K562 (cell line): ENCODE measurements around the gene GNAI1. TPM values are rescaled to one million over a fixed set of nuclear protein-coding genes. Genes with fewer than 3 reads are reported as not detected.

ENCODE experiments used
- ATAC-seq: fragments of 200-7000 bp; cut with Tn5 transposase; 3 replicates; pipeline ENCODE4 v1.9.1; 2020; ENCODE audit warnings: moderate library complexity
- BruUV-seq: library from RNA; stranded (reverse); fragments of 400-500 nt; replicated peaks from 2 replicates; lab custom pipeline; 2021; lab: Mats Ljungman, UMichigan
- CTCF ChIA-PET: fragments of 300-600 bp; formaldehyde crosslinking; extraction: SDS; loops from one replicate; lab custom pipeline; 2021; ENCODE audit warnings: low intra/inter-chr PET ratio; lab: Yijun Ruan, JAX
- POLR2A ChIA-PET: fragments of 300-600, 350-650 bp; sonication (Branson Sonifier 250); formaldehyde crosslinking; extraction: SDS; loops from one replicate; lab custom pipeline; 2021; ENCODE audit warnings: antibody characterized with exemption, inconsistent platforms; lab: Yijun Ruan, JAX
- DNase-seq, 4 experiments: peaks; one replicate each; pipeline versions ENCODE4 v3.0.0 to v3.0.0-alpha.2; 2011 to 2018; ENCODE audit warnings: low spot score in 3 of 4, mixed read lengths in 3 of 4; ENCODE audit errors: extremely low read depth in 1 of 4
- FAIRE-seq: peaks from 2 replicates; lab custom pipeline; 2011; peaks lifted over from hg19 to GRCh38; lab: Jason Lieb, UNC
- H2AFZ ChIP-seq: 2 replicates; pipeline ENCODE4 v1.6.0; 2011; ENCODE audit warnings: low read depth, low read length, control low read depth, inconsistent platforms
- H3K27ac ChIP-seq: fragments of 200-600 bp; 3 replicates; pipeline ENCODE4 v1.8.0; 2011; ENCODE audit warnings: low read depth, mild to moderate bottlenecking, control low read depth, inconsistent platforms, low read length, moderate library complexity, mixed read lengths; ENCODE audit errors: extremely low read depth
- H3K27me3 ChIP-seq, 2 experiments: fragments of 300-600 bp in 1 of 2; 2 replicates in 1 of 2; 3 replicates in 1 of 2; pipeline versions ENCODE4 v1.6.0 to v1.8.0; 2011; ENCODE audit warnings: inconsistent platforms in 2 of 2, low read length in 2 of 2, mild to moderate bottlenecking in 1 of 2, mixed read lengths in 1 of 2, moderate library complexity in 1 of 2; ENCODE audit not compliant: control insufficient read depth in 2 of 2, insufficient read depth in 2 of 2
- H3K36me3 ChIP-seq: fragments of 300-600 bp; 3 replicates; pipeline ENCODE4 v1.8.0; 2011; ENCODE audit warnings: mild to moderate bottlenecking, low read length, inconsistent platforms; ENCODE audit not compliant: control insufficient read depth, insufficient read depth
- H3K4me1 ChIP-seq, 2 experiments: fragments of 200-600 bp in 1 of 2; replicated peaks in 1 of 2; 2 replicates in 1 of 2; 3 replicates in 1 of 2; pipeline versions ENCODE4 v1.5.1 to v1.8.0; 2011; ENCODE audit warnings: inconsistent platforms in 2 of 2, low read length in 2 of 2, mild to moderate bottlenecking in 1 of 2, mixed read lengths in 1 of 2, moderate library complexity in 1 of 2; ENCODE audit not compliant: control insufficient read depth in 2 of 2, insufficient read depth in 2 of 2
- H3K4me2 ChIP-seq: 2 replicates; pipeline ENCODE4 v1.6.1; 2011; ENCODE audit warnings: low read length, control low read depth, inconsistent platforms, mixed read lengths; ENCODE audit not compliant: insufficient read depth
- H3K4me3 ChIP-seq: fragments of 200-600 bp; sonication (generic), shearing (Covaris generic); 2 replicates; pipeline ENCODE4 v1.5.1; 2016; ENCODE audit warnings: control low read depth, inconsistent platforms
- H3K79me2 ChIP-seq: fragments of 200-600 bp; 3 replicates; pipeline ENCODE4 v1.8.0; 2011; ENCODE audit warnings: low read length, inconsistent platforms; ENCODE audit not compliant: control insufficient read depth, insufficient read depth
- H3K9ac ChIP-seq, 2 experiments: 2 replicates each; pipeline versions ENCODE4 v1.6.0 to v1.6.1; 2011; ENCODE audit warnings: low read depth in 2 of 2, low read length in 2 of 2, control low read depth in 1 of 2, inconsistent platforms in 1 of 2, mild to moderate bottlenecking in 1 of 2, mixed read lengths in 1 of 2; ENCODE audit not compliant: insufficient read depth in 1 of 2
- H3K9me1 ChIP-seq: one replicate; pipeline ENCODE4 v1.6.0; 2011; ENCODE audit warnings: inconsistent platforms, mild to moderate bottlenecking, low read length, moderate library complexity; ENCODE audit not compliant: control insufficient read depth, insufficient read depth
- H3K9me3 ChIP-seq: replicated peaks from 2 replicates; pipeline ENCODE4 v1.5.1; 2011; ENCODE audit warnings: low read depth, low read length, inconsistent platforms; ENCODE audit not compliant: control insufficient read depth, insufficient read depth
- H4K20me1 ChIP-seq: replicated peaks from 2 replicates; pipeline ENCODE4 v1.6.1; 2011; ENCODE audit warnings: low read length, inconsistent platforms, mixed read lengths; ENCODE audit not compliant: control insufficient read depth, insufficient read depth
- BHLHE40 ChIP-seq: IDR thresholded peaks from 2 replicates; pipeline ENCODE4 v1.6.1; 2011; ENCODE audit warnings: low read length, improper control_type of control experiment
- RBM17 ChIP-seq: fragments of 200-400 bp; formaldehyde crosslinking; IDR thresholded peaks from 2 replicates; pipeline ENCODE4 v1.6.1; 2017; ENCODE audit warnings: low read depth, mild to moderate bottlenecking, low read length, borderline replicate concordance
- SMAD1 ChIP-seq: fragments of 150-350 bp; IDR thresholded peaks from 2 replicates; pipeline ENCODE4 v1.6.1; 2014; ENCODE audit warnings: low read length, low read depth; ENCODE audit not compliant: partially characterized antibody
- ZNF707 ChIP-seq: fragments of 250-450 bp; sonication (Bioruptor Pico); conservative IDR thresholded peaks from 2 replicates; pipeline ENCODE4 v1.8.0; 2022; ENCODE audit warnings: inconsistent platforms, mild to moderate bottlenecking, moderate library complexity
- WGBS: fragments of 100-300 bp; shearing (Covaris generic); methylation state at CpG from one replicate; pipeline ENCODE4 v1.1.6; 2016; ENCODE audit warnings: low coverage, mixed read lengths; ENCODE audit not compliant: insufficient coverage; ENCODE audit errors: missing lambda C conversion rate; 5-methylcytosine and 5-hydroxymethylcytosine counted together
- in situ Hi-C: fragments of 300-500 bp; cut with MboI; formaldehyde crosslinking; loops from 4 replicates; pipeline ENCODE4 v1.15.0; 2018; ENCODE audit warnings: inconsistent platforms, mixed read lengths
- intact Hi-C: fragments of 100-400 bp; cut with micrococcal nuclease; formaldehyde crosslinking; loops from 2 replicates; pipeline ENCODE4 v1.14.2; 2022
- polyA plus RNA-seq, 8 experiments: library from polyadenylated mRNA; depleted of rRNA in 4 of 8; stranded (reverse) in 5 of 8; unstranded in 3 of 8; fragments of >200 nt; fragmentation: Nextera tagmentation in 2 of 8; fragmentation: Illumina TruSeq in 1 of 8; extraction: Ambion mirVana in 2 of 8; extraction: Trizol in 1 of 8; gene quantifications; 2 replicates each; pipeline versions ENCODE4 v1.2.1 to v1.2.3, GENCODE V29; 2011 to 2014; ENCODE audit warnings: inconsistent platforms in 1 of 8, missing spikeins in 1 of 8
- total RNA-seq, 7 experiments: library from RNA; depleted of rRNA in 6 of 7; stranded (reverse); fragments of >200 nt in 6 of 7; fragmentation: Illumina TruSeq in 2 of 7; extraction: Trizol in 2 of 7; gene quantifications; 2 replicates each; pipeline versions ENCODE4 v1.2.1 to v1.2.3, GENCODE V29; 2011 to 2021; ENCODE audit warnings: low replicate concordance in 1 of 7
- TF ChIP-seq, protein P1 (sequence below): IDR thresholded peaks from 2 replicates; pipeline ENCODE4 v1.6.1; 2011; ENCODE audit warnings: borderline replicate concordance, low read depth, mild to moderate bottlenecking, moderate library complexity, low read length; ENCODE audit not compliant: insufficient read depth, poor library complexity, severe bottlenecking

Gene GNAI1
- total and polyA plus RNA-seq, 9 of the 15 experiments (the other 6 are each of a cell fraction or from before 2014, with no cell fraction given): 0.03 to 0.13 (median 0.08) TPM; not detected in 6

DNA sequence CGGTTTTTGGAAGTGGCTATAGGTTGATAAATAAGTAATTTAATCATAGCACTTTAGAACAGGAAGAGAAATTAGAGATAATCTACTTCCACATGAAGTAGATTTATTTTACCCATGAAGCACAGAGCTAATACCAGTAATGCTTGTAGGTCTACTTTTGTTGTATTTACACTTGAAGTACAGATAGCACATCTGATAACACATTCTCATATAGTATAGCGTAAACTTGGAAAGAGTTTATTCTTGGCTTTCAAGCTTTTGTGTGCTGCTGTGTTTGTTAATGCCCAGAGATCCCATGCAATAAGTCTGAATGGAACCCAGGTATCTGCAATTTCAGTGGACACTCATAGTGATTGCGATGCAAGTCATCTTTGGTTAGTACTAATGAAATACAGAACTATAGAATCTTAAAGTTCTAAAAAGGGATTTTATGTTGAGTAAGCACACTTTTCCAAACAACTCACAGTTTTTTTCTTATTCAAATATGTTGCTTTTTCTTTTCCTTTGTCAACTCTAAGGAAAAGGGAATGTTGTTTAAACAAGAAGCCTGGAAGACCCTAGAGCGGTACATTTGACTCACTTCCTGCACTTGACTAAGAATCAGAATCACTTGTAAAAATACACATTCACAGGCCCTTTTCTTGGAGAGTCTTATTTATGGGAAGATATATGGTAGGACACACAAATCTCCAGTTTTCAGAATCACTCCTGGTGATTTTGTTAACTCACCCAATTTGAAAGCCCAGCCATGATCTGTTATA, 105.8 kb downstream of the GNAI1 start:
- POLR2A ChIA-PET: no interaction called here
- 2% methylated on average over 4 of the region's 4 CpGs for WGBS

DNA sequence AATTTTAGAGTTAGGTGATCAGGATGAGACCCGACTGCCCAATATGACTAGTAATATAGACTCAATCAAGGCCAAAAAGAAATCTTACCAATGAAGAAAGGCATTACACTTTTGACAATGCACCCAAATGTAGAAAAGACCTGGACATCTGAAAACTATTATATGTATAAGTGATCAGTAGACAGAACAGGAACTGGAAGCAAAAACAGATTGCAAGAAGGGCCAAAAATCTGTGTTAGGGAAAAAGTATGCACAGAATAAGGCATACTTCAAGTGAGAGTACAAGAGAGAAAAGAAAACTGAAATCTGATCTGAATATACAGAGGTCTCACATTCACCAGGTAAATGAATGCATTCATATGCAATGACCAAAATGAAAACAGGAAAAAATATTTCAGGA, 107.0 kb downstream of the GNAI1 start:
- H4K20me1 ChIP-seq: no peaks in the 10 kb centered on the region
- no peaks in the 10 kb centered on the region for H3K27me3 ChIP-seq
- peaks cover 2% of the 10 kb centered on the region for H3K9me3 ChIP-seq
- H3K4me2 ChIP-seq: no peak overlapping the region
- no peak overlapping the region for H3K27ac ChIP-seq
- ChIA-PET CTCF (no interaction called here), POLR2A (no interaction called here)
- in situ Hi-C loops (no loop called here), intact Hi-C loops (no loop called here)
- no peaks in the 10 kb centered on the region for H3K79me2 ChIP-seq
- H3K9me1 ChIP-seq: no peaks in the 10 kb centered on the region
- no peak for DNase-seq
- no peaks in the 10 kb centered on the region for H3K4me1 ChIP-seq
- WGBS: 0% methylated on average over 1 of the region's 1 CpG
- no peak for FAIRE-seq
- H3K4me3 ChIP-seq: no peak overlapping the region
- no peaks in the 10 kb centered on the region for H3K36me3 ChIP-seq
- no TSS peak for BruUV-seq
- H3K9ac ChIP-seq: no peak overlapping the region
- ATAC-seq: no peak
- no peak overlapping the region for H2AFZ ChIP-seq
- TF ChIP-seq RBM17 (no peak), BHLHE40 (no peak), ZNF707 (no peak)
- TF ChIP-seq, protein P1, sequence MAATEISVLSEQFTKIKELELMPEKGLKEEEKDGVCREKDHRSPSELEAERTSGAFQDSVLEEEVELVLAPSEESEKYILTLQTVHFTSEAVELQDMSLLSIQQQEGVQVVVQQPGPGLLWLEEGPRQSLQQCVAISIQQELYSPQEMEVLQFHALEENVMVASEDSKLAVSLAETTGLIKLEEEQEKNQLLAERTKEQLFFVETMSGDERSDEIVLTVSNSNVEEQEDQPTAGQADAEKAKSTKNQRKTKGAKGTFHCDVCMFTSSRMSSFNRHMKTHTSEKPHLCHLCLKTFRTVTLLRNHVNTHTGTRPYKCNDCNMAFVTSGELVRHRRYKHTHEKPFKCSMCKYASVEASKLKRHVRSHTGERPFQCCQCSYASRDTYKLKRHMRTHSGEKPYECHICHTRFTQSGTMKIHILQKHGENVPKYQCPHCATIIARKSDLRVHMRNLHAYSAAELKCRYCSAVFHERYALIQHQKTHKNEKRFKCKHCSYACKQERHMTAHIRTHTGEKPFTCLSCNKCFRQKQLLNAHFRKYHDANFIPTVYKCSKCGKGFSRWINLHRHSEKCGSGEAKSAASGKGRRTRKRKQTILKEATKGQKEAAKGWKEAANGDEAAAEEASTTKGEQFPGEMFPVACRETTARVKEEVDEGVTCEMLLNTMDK: no peak

More for the DNA sequence above, 105.8 kb downstream of the GNAI1 start:
- in situ Hi-C loops: no loop called here
- H3K79me2 ChIP-seq: no peaks in the 10 kb centered on the region
- no peaks in the 10 kb centered on the region for H3K4me1 ChIP-seq
- H4K20me1 ChIP-seq: no peaks in the 10 kb centered on the region
- CTCF ChIA-PET: no interaction called here
- no peak overlapping the region for H3K27ac ChIP-seq
- H3K9me1 ChIP-seq: no peaks in the 10 kb centered on the region
- FAIRE-seq: no peak
- no TSS peak for BruUV-seq
- no peak for TF ChIP-seq SMAD1
- TF ChIP-seq, all 486 proteins: peak for 0
- DNase-seq: no peak
- Histone ChIP-seq H3K27me3 (no peaks in the 10 kb centered on the region), H3K4me2 (no peak overlapping the region), H3K36me3 (no peaks in the 10 kb centered on the region), H3K9me3 (peaks cover 2% of the 10 kb centered on the region), H2AFZ (no peak overlapping the region), H3K4me3 (no peak overlapping the region), H3K9ac (no peak overlapping the region)
- ATAC-seq: no peak
- intact Hi-C loops: no loop called here
